ENCODE measurements around the gene RIT2. TPM values are rescaled to one million over a fixed set of nuclear protein-coding genes. Genes with fewer than 3 reads are reported as not detected.

Gene RIT2
- total RNA-seq, 2 donors from 2014 or later = not detected

DNA sequence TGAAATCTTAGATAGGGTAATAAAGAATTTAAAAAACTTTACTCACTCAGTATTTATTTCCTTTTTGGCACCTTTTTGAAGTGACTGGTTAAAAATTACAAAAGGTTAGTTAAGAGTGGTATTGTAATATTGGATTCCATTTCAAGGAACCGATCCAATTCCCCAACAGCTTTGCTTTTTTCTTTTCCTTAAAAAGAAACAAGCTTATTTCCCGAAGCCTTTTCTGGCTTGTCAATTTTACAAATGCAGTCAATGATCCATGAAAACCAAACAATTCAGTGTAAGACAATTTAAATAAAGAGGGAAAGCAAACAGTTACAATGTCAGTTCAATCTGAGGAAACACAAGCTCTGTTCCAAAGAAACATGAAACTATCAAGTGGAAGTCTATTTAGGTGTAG lies 200.2 kb downstream of the RIT2 start:
- Histone ChIP-seq H3K36me3 (no peaks in the 10 kb centered on the region), H3K27me3 (no peaks in the 10 kb centered on the region), H3K27ac (no peak overlapping the region), H3K9ac (ENCODE audit: low read depth in 2 of 2, low read length in 2 of 2) (no peak overlapping the region), H3K9me3 (no peaks in the 10 kb centered on the region), H3K4me3 (no peak overlapping the region), H3K4me1 (no peaks in the 10 kb centered on the region)
- TF ChIP-seq, protein P1, sequence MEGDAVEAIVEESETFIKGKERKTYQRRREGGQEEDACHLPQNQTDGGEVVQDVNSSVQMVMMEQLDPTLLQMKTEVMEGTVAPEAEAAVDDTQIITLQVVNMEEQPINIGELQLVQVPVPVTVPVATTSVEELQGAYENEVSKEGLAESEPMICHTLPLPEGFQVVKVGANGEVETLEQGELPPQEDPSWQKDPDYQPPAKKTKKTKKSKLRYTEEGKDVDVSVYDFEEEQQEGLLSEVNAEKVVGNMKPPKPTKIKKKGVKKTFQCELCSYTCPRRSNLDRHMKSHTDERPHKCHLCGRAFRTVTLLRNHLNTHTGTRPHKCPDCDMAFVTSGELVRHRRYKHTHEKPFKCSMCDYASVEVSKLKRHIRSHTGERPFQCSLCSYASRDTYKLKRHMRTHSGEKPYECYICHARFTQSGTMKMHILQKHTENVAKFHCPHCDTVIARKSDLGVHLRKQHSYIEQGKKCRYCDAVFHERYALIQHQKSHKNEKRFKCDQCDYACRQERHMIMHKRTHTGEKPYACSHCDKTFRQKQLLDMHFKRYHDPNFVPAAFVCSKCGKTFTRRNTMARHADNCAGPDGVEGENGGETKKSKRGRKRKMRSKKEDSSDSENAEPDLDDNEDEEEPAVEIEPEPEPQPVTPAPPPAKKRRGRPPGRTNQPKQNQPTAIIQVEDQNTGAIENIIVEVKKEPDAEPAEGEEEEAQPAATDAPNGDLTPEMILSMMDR (IDR thresholded peaks at IDR 0.05) = no peak
- intact Hi-C loops (cut with DNase I) = no loop called here
- no peak for DNase-seq

DNA sequence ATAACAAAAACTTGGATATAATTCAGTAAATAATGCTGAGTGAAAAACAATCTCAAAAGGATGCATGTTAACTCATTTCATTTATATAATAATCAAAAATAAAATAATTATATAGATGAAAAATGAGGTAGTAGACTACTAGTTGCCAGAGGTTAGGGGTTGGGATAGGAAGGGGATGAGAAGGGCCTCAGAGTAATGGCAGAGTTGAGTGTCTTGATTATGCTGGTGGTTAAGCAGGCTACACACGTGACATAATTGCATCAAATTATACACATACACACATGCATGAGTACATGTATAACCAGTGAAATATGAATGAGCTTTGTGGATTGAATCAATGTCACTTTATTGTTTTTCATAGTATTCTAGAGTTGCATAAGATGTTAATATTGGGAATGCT lies 201.0 kb downstream of the RIT2 start:
- intact Hi-C loops (cut with DNase I) = no loop called here
- Histone ChIP-seq H3K27me3 (no peaks in the 10 kb centered on the region), H3K4me3 (no peak overlapping the region), H3K27ac (no peak overlapping the region), H3K9me3 (no peaks in the 10 kb centered on the region), H3K4me1 (no peaks in the 10 kb centered on the region), H3K36me3 (no peaks in the 10 kb centered on the region), H3K9ac (ENCODE audit: low read depth in 2 of 2, low read length in 2 of 2) (no peak overlapping the region)
- no peak for DNase-seq
- TF ChIP-seq, protein P1 (IDR thresholded peaks at IDR 0.05) = no peak

DNA sequence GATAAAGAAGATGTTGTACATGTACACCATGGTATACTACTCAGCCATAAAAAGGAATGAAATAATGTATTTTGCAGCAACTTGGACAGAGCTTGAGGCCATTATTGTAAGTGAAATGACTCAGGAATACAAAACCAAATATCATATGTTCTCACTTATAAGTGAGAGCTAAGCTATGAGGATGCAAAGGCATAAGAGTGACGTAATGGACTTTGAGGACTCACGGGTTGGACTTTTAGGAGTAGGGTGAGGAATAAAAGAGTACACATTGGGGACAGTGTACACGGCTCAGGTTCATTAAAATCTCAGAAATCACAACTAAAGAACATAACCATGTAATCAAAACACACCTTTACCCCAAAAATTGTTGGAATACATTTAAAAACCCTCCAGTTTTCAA lies 206.4 kb downstream of the RIT2 start:
- H3K4me3 ChIP-seq = no peak overlapping the region
- no peaks in the 10 kb centered on the region for H3K9me3 ChIP-seq
- H3K27ac ChIP-seq = no peak overlapping the region
- H3K27me3 ChIP-seq = no peaks in the 10 kb centered on the region
- no peak for DNase-seq
- no peaks in the 10 kb centered on the region for H3K36me3 ChIP-seq
- no peaks in the 10 kb centered on the region for H3K4me1 ChIP-seq
- no peak overlapping the region for H3K9ac ChIP-seq (ENCODE audit: low read depth in 2 of 2, low read length in 2 of 2)
- intact Hi-C loops (cut with DNase I) = no loop called here
- TF ChIP-seq, protein P1 (IDR thresholded peaks at IDR 0.05) = no peak

DNA sequence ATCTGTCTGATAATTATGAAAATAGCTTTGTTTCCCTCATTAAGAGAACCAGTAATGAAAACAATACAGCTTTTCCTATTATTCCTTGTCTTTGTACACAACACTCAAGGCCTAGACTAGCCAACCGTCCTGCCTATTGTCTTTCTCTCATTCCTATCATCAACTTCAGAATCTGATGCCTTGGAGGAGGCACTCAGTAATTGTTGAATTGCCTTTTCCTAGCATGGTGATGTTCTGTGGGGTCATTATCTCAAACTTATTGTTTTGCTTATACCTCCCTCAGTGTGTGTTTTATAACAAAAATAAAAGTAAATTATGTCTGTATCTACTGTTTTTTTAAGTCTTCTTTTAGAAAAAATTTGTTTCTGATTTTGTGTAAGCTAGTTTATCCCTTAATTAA lies 208.7 kb downstream of the RIT2 start:
- Histone ChIP-seq H3K4me3 (no peak overlapping the region), H3K36me3 (no peaks in the 10 kb centered on the region), H3K27me3 (no peaks in the 10 kb centered on the region), H3K9me3 (no peaks in the 10 kb centered on the region), H3K4me1 (no peaks in the 10 kb centered on the region), H3K9ac (ENCODE audit: low read depth in 2 of 2, low read length in 2 of 2) (no peak overlapping the region), H3K27ac (no peak overlapping the region)
- TF ChIP-seq, protein P1 (IDR thresholded peaks at IDR 0.05) = no peak
- DNase-seq = no peak
- intact Hi-C loops (cut with DNase I) = no loop called here

DNA sequence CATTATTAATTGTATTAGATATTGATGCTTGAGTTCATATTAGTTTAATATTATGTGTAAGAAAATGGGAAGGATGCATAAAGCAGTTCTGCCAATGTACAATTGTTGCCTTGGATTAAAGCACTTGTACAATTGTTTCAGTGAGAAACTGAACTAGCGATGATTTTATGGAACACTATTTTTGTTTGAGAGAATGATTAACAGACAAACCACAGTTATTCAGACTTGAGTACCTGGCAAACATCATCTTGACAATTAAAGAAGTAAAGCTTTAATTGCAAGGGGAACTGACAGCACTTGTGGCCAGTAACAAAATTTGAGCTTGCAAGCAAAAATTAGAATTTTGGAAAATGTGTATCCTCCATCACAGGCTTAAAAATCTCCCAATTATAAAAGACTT lies 214.3 kb downstream of the RIT2 start:
- no peaks in the 10 kb centered on the region for H3K36me3 ChIP-seq
- H3K27ac ChIP-seq = no peak overlapping the region
- H3K9ac ChIP-seq (ENCODE audit: low read depth in 2 of 2, low read length in 2 of 2) = no peak overlapping the region
- H3K9me3 ChIP-seq = no peaks in the 10 kb centered on the region
- intact Hi-C loops (cut with DNase I) = no loop called here
- TF ChIP-seq, protein P1 (IDR thresholded peaks at IDR 0.05) = no peak
- no peaks in the 10 kb centered on the region for H3K27me3 ChIP-seq
- no peak for DNase-seq
- H3K4me1 ChIP-seq = no peaks in the 10 kb centered on the region
- no peak overlapping the region for H3K4me3 ChIP-seq

DNA sequence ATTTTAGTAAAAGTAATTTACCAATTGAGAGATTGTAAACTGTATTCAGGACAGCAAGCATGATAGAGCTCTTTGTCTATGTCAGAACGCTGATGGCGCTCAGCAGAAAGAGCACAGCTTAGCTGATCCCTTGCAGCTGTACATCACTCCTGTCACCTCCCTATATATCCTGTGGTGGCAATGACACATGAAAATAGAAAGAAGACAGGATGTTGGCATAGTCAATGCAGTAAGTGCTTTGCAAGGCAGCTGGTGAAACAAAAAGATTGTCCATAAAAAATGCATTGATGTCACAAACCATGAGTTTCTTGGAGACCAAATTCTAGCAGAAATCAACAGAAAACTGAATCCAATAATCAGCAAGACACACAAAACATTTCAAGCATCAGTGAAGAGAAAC lies 221.5 kb downstream of the RIT2 start:
- Histone ChIP-seq H3K27me3 (no peaks in the 10 kb centered on the region), H3K4me3 (no peak overlapping the region), H3K9ac (ENCODE audit: low read depth in 2 of 2, low read length in 2 of 2) (no peak overlapping the region), H3K4me1 (no peaks in the 10 kb centered on the region), H3K27ac (no peak overlapping the region), H3K36me3 (no peaks in the 10 kb centered on the region), H3K9me3 (no peaks in the 10 kb centered on the region)
- TF ChIP-seq, protein P1 (IDR thresholded peaks at IDR 0.05) = no peak
- intact Hi-C loops (cut with DNase I) = no loop called here
- no peak for DNase-seq

Measured in colonic mucosa (tissue), 4 donors.